Measurements from ENCODE around the gene MYOG.

MYOG gene

GRCh38 chr1:203034422-203035110 is 51.2 kb downstream of the MYOG start:
- no peak overlapping the region for H3K27ac ChIP-seq (ENCODE audit: low read depth, low read length, poor library complexity, severe bottlenecking)
- H3K9ac ChIP-seq (ENCODE audit: low read length), result no peak overlapping the region
- H3K79me2 ChIP-seq (ENCODE audit: insufficient read depth, low read length), result no peaks in the 10 kb centered on the region
- H3F3A ChIP-seq (ENCODE audit: insufficient read depth, low read length), result no peaks in the 10 kb centered on the region
- no peaks in the 10 kb centered on the region for H3K9me2 ChIP-seq (ENCODE audit: low read depth, low read length)
- TF ChIP-seq CTCF (IDR thresholded peaks at IDR 0.05; ENCODE audit: low read length) (no peak), EZH2 (IDR thresholded peaks at IDR 0.05; ENCODE audit: borderline replicate concordance, low read length) (no peak)
- no peak overlapping the region for H3K4me3 ChIP-seq (ENCODE audit: low read depth, low read length, poor library complexity, severe bottlenecking)
- no peak overlapping the region for H3K4me2 ChIP-seq (ENCODE audit: low read length)
- H3K27me3 ChIP-seq (ENCODE audit: insufficient read depth, low read length), result no peaks in the 10 kb centered on the region
- no peaks in the 10 kb centered on the region for H3K9me3 ChIP-seq (ENCODE audit: low read length)
- H4K20me1 ChIP-seq (ENCODE audit: insufficient read depth, low read length), result no peaks in the 10 kb centered on the region
- H2AFZ ChIP-seq (ENCODE audit: low read length), result no peak overlapping the region
- H3K4me1 ChIP-seq (ENCODE audit: insufficient read depth, low read length, severe bottlenecking), result no peaks in the 10 kb centered on the region
- H3K36me3 ChIP-seq (ENCODE audit: insufficient read depth, low read length), result no peaks in the 10 kb centered on the region

GRCh38 chr1:203033917-203034316 is 51.9 kb downstream of the MYOG start:
- Histone ChIP-seq H3K36me3 (ENCODE audit: insufficient read depth, low read length) (no peaks in the 10 kb centered on the region), H3K4me3 (ENCODE audit: low read depth, low read length, poor library complexity, severe bottlenecking) (no peak overlapping the region), H3K9ac (ENCODE audit: low read length) (no peak overlapping the region), H3K4me1 (ENCODE audit: insufficient read depth, low read length, severe bottlenecking) (no peaks in the 10 kb centered on the region), H3F3A (ENCODE audit: insufficient read depth, low read length) (no peaks in the 10 kb centered on the region), H3K4me2 (ENCODE audit: low read length) (no peak overlapping the region), H3K9me2 (ENCODE audit: low read depth, low read length) (no peaks in the 10 kb centered on the region), H3K27me3 (ENCODE audit: insufficient read depth, low read length) (no peaks in the 10 kb centered on the region), H3K79me2 (ENCODE audit: insufficient read depth, low read length) (no peaks in the 10 kb centered on the region), H3K9me3 (ENCODE audit: low read length) (no peaks in the 10 kb centered on the region), H4K20me1 (ENCODE audit: insufficient read depth, low read length) (no peaks in the 10 kb centered on the region), H2AFZ (ENCODE audit: low read length) (no peak overlapping the region), H3K27ac (ENCODE audit: low read depth, low read length, poor library complexity, severe bottlenecking) (no peak overlapping the region)
- TF ChIP-seq CTCF (IDR thresholded peaks at IDR 0.05; ENCODE audit: low read length) (no peak), EZH2 (IDR thresholded peaks at IDR 0.05; ENCODE audit: borderline replicate concordance, low read length) (no peak)

- Histone ChIP-seq H4K20me1 (ENCODE audit: insufficient read depth, low read length) (no peaks in the 10 kb centered on the region), H3K27ac (ENCODE audit: low read depth, low read length, poor library complexity, severe bottlenecking) (no peak overlapping the region), H3K9ac (ENCODE audit: low read length) (no peak overlapping the region), H3K36me3 (ENCODE audit: insufficient read depth, low read length) (no peaks in the 10 kb centered on the region), H3K4me3 (ENCODE audit: low read depth, low read length, poor library complexity, severe bottlenecking) (no peak overlapping the region), H3K9me3 (ENCODE audit: low read length) (no peaks in the 10 kb centered on the region), H2AFZ (ENCODE audit: low read length) (no peak overlapping the region), H3K4me1 (ENCODE audit: insufficient read depth, low read length, severe bottlenecking) (no peaks in the 10 kb centered on the region), H3K9me2 (ENCODE audit: low read depth, low read length) (no peaks in the 10 kb centered on the region), H3F3A (ENCODE audit: insufficient read depth, low read length) (no peaks in the 10 kb centered on the region), H3K4me2 (ENCODE audit: low read length) (no peak overlapping the region), H3K79me2 (ENCODE audit: insufficient read depth, low read length) (no peaks in the 10 kb centered on the region), H3K27me3 (ENCODE audit: insufficient read depth, low read length) (no peaks in the 10 kb centered on the region)
- TF ChIP-seq EZH2 (IDR thresholded peaks at IDR 0.05; ENCODE audit: borderline replicate concordance, low read length) (no peak), CTCF (IDR thresholded peaks at IDR 0.05; ENCODE audit: low read length) (no peak)
Observed at GRCh38 chr1:203033287-203033686, 52.5 kb downstream of the MYOG start.
